Mucosa of descending colon (tissue), 3 donors: Measurements from ENCODE around the gene GRM4. TPM values are rescaled to one million over a fixed set of nuclear protein-coding genes. Genes with fewer than 3 reads are reported as not detected.
A peak's percentile ranks its signal among the peaks of the same experiment; 100 is the strongest.

ENCODE experiments used
- ATAC-seq: fragments of 200-7000 bp; cut with Tn5 transposase; one replicate; pipeline ENCODE4 v1.9.1; 2020; ENCODE audit warnings: mild to moderate bottlenecking, moderate library complexity
- DNase-seq, 3 donors: peaks; one replicate each; pipeline ENCODE4 v3.0.0-alpha.2; 2020
- H3K36me3 ChIP-seq: fragments of 200-600 bp; one replicate; pipeline ENCODE4 v1.8.0; 2021; ENCODE audit warnings: low read depth, mild to moderate bottlenecking
- H3K4me1 ChIP-seq: fragments of 200-600 bp; one replicate; pipeline ENCODE4 v1.8.0; 2021; ENCODE audit warnings: low read depth, mild to moderate bottlenecking
- H3K4me3 ChIP-seq: fragments of 200-600 bp; one replicate; pipeline ENCODE4 v1.8.0; 2021; ENCODE audit warnings: mild to moderate bottlenecking
- H3K9me3 ChIP-seq: fragments of 200-600 bp; one replicate; pipeline ENCODE4 v1.8.0; 2021; ENCODE audit warnings: mild to moderate bottlenecking
- intact Hi-C, 2 donors: fragments of 100-400 bp; cut with DNase I in 1 of 2; cut with micrococcal nuclease in 1 of 2; formaldehyde crosslinking; loops; one replicate each; pipeline versions ENCODE4 v1.11.0 to v1.11.1; 2022; cut with DNase I, micrococcal nuclease
- total RNA-seq, 3 donors: library from RNA; stranded (reverse); fragmentation: NEBNext Ultra II Directional in 2 of 3; extraction: Animal tissue kit (Norgen Biotek cat#: 25700) in 2 of 3; gene quantifications; one replicate each; pipeline versions ENCODE4 v1.2.1 to v1.2.4, GENCODE V29; 2021 to 2023
- TF ChIP-seq, protein P1 (sequence below): fragments of 200-600 bp; IDR thresholded peaks from one replicate; pipeline ENCODE4 v1.8.0; 2022; ENCODE audit warnings: antibody characterized with exemption, mild to moderate bottlenecking
- donor health status: DM: no; HTN: no; CAD: no; lungs with moderate emphysema.
- donor health status: DM: no; HTN: no; CAD: no.
- donor health status: DM: no; HTN: yes; CAD: no.

The GRM4 gene
- total RNA-seq, 3 donors from 2014 or later: 0.22 to 0.25 TPM; not detected in 1

DNA sequence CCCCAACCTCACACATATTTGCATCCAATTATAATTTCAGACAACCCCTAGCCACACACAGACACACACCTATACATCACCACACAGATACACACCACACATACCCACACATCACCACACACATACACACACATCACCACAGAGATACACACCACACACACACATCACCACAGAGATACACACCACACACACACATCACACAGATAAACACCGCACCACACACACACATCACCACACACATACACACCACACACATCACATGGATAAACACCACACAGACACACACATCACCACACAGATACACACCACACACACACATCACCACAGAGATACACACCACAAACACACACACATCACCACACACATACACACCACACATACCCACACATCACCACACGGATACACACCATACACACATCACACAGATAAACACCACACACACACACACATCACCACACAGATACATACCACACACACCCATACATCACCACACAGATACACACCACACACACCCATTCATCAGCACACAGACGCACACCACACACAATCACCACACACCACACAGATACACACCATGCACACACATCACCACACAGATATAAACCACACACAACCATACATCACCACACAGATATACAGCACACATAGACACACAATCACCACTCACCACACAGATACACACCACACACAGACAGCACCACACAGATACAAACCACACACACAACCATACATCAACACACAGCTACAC is 74.6 kb downstream of the GRM4 start:
- Histone ChIP-seq H3K9me3 (no peaks in the 10 kb centered on the region), H3K4me3 (no peak overlapping the region), H3K4me1 (no peaks in the 10 kb centered on the region), H3K36me3 (no peaks in the 10 kb centered on the region)
- TF ChIP-seq, protein P1, sequence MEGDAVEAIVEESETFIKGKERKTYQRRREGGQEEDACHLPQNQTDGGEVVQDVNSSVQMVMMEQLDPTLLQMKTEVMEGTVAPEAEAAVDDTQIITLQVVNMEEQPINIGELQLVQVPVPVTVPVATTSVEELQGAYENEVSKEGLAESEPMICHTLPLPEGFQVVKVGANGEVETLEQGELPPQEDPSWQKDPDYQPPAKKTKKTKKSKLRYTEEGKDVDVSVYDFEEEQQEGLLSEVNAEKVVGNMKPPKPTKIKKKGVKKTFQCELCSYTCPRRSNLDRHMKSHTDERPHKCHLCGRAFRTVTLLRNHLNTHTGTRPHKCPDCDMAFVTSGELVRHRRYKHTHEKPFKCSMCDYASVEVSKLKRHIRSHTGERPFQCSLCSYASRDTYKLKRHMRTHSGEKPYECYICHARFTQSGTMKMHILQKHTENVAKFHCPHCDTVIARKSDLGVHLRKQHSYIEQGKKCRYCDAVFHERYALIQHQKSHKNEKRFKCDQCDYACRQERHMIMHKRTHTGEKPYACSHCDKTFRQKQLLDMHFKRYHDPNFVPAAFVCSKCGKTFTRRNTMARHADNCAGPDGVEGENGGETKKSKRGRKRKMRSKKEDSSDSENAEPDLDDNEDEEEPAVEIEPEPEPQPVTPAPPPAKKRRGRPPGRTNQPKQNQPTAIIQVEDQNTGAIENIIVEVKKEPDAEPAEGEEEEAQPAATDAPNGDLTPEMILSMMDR: no peak
- no peak for DNase-seq
- no peak for ATAC-seq
- intact Hi-C loops: no loop called here

DNA sequence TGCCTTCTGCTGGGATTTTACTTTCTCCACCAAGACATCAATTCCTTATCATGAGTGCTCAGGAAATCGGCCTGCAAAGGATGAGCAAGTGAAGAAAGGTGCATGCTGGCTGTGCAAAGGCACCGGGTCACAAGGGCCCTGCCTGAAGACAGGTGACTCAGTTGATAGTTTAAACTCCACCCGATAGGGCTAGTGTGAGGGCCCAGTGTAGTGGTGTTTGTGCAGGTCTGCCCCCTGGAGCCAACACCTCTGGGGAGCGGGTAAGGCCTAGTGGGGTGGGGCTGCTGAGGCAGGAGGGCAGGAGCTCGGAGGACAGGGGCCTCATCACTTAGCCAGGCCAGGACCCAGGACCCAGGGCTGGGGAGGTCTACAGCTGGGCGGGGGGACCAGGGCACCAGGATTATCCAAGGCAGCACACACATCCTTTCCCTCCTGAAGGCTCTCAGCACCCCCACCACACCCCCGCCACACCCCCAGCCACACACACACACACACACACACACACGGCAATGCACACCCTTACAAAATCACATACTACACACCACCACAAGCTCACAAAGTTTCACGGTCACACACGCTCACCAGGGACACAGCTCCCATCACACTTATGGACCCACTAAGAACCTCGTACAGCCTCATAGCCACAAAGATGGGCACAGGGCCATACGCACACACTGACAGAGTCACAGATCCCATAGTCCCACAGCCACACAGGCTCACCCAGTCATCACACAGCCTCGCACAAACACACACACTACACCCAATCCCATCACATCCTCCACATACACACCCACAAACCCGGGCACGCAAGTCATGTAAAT is 75.4 kb downstream of the GRM4 start:
- Histone ChIP-seq H3K36me3 (no peaks in the 10 kb centered on the region), H3K9me3 (no peaks in the 10 kb centered on the region), H3K4me1 (no peaks in the 10 kb centered on the region), H3K4me3 (no peak overlapping the region)
- no peak for DNase-seq
- intact Hi-C loops: no loop called here
- TF ChIP-seq, protein P1: no peak
- no peak for ATAC-seq

DNA sequence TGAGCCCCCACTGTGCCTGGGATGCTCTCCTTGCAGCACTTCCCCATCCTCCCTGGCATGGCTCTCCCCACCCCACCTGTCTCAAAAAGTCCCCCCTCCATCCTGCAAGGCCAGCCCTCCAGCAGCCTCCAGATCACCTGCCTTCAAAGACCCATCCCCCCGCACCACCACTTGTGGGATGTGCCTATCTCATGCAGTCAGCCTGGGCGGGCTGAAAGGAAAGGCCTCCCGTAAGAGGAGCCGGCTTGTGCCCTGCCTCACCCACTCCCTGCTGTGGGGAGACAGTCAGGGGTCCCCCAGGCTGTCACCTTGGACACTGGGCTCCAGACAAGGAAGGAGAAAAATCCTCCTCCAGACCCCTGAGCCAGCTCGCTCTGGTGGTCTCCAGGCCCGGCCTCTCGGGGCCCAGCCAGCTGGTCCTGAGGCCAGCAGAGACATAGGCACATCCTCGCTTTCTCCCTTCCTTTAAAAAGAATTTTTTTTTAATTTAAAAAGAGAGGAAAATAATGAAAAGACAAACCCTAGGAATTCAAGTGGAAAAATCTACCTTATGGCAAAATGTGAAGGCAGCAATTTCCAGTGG is 77.3 kb downstream of the GRM4 start:
- Histone ChIP-seq H3K4me1 (no peaks in the 10 kb centered on the region), H3K9me3 (no peaks in the 10 kb centered on the region), H3K36me3 (no peaks in the 10 kb centered on the region), H3K4me3 (no peak overlapping the region)
- ATAC-seq (no peak), DNase-seq (no peak)
- TF ChIP-seq, protein P1: no peak
- intact Hi-C loops: no loop called here

DNA sequence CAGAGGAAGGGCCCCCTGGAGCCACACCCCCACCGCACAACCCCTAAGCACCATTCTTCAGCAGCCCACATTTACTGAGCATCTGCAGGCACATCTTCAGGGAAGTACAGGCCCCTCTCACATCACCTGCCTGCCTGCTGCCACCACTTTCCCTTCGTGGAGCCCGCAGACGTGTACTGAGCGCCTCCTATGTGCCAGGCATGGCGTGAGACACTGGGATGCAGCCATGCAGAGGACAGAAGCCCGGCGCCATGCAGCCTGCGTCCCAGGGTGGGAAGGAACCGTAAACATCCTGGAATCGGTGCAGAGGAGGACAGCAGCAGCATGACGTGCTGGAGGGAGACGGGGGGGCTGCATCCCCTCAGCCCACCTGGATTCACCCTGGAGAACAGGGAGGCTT is 78.1 kb downstream of the GRM4 start:
- ATAC-seq (peak; percentile 65), DNase-seq (peak in 2 of 3 donors; percentile 15 to 37)
- TF ChIP-seq, protein P1: no peak
- intact Hi-C loops: no loop called here
- Histone ChIP-seq H3K4me3 (no peak overlapping the region), H3K36me3 (no peaks in the 10 kb centered on the region), H3K9me3 (no peaks in the 10 kb centered on the region), H3K4me1 (no peaks in the 10 kb centered on the region)

DNA sequence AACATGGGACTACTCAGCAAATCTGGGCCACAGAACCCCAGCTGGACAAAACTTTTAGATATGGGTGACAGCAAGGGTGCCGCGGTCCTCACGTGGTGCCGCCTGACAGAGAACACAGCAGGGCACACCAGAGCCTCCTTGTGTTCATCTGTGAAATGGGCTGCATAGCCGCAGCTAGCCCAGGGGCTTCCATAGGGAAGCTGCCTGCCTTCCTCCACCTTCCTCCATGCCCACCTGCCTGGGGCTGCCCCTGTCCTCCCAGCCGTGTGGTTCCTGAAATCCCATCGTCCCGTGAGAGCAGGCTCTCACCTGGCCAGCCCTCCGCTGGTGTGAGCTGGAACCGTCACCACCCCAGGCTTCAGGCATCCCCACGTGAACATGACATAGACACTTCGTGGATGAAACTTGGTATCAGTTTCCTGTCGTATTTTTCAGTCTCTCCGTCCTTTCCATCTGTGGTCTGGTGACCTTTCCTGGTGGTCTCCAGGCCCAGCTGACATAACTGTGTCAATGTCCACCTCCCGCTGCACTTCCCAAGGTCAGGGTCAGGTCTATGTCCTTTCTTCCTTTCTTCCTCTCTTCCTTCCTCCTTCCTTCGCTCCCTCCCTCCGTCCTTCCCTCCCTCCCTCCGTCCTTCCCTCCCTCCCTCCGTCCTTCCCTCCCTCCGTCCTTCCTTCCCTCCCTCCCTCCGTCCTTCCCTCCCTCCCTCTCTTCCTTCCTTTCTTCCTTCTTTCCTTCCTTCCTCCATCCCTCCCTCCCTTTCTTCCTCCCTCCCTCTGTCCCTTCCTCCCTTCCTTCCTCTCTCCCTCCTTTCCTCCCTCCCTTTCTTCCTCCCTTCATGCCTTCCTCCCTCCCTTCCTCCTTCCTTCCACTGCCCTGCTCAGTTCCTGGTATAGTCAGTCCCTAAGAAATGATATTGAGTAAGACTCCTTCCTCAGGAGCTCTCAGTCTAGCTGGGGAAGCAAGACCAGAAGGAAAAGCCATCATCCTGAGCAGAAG is 78.8 kb downstream of the GRM4 start:
- Histone ChIP-seq H3K4me1 (no peaks in the 10 kb centered on the region), H3K36me3 (no peaks in the 10 kb centered on the region), H3K9me3 (no peaks in the 10 kb centered on the region), H3K4me3 (no peak overlapping the region)
- ATAC-seq: no peak
- DNase-seq: no peak
- TF ChIP-seq, protein P1: no peak
- intact Hi-C loops: no loop called here
